Nephron progenitor cell (in vitro differentiated cells): Measurements from ENCODE around the gene ABHD15.

Experiments
- DNase-seq: peaks from one replicate; pipeline ENCODE4 v3.0.0; 2021
- H3K27ac Mint-ChIP-seq: 2 replicates; pipeline ENCODE4 v1.8.0; 2021; ENCODE audit warnings: mild to moderate bottlenecking, moderate library complexity, mixed read lengths
- H3K27me3 Mint-ChIP-seq: 2 replicates; pipeline ENCODE4 v1.8.0; 2021; ENCODE audit warnings: mild to moderate bottlenecking, low read depth, mixed read lengths; ENCODE audit not compliant: poor library complexity
- H3K36me3 Mint-ChIP-seq: 2 replicates; pipeline ENCODE4 v1.8.0; 2021; ENCODE audit warnings: low read depth, mixed read lengths
- H3K4me1 Mint-ChIP-seq: 2 replicates; pipeline ENCODE4 v1.8.0; 2021; ENCODE audit warnings: mixed read lengths
- H3K4me3 Mint-ChIP-seq: 2 replicates; pipeline ENCODE4 v1.8.0; 2021; ENCODE audit warnings: mild to moderate bottlenecking, moderate library complexity, mixed read lengths
- H3K9me3 Mint-ChIP-seq: 2 replicates; pipeline ENCODE4 v1.8.0; 2021; ENCODE audit warnings: mild to moderate bottlenecking, moderate library complexity, mixed read lengths
- CTCF ChIP-seq: fragments of 200-600 bp; sonication (generic); IDR thresholded peaks from 2 replicates; pipeline ENCODE4 v1.5.0; 2021; ENCODE audit warnings: antibody characterized with exemption

ABHD15 gene

GRCh38 chr17:29571883-29572681 lies 5.2 kb upstream of the ABHD15 start:
- Mint-ChIP-seq H3K9me3 (no peaks in the 10 kb centered on the region), H3K4me3 (no peak overlapping the region), H3K4me1 (peaks cover 31% of the 10 kb centered on the region), H3K36me3 (peaks cover 7% of the 10 kb centered on the region), H3K27ac (no peak overlapping the region), H3K27me3 (peaks cover 20% of the 10 kb centered on the region)
- no peak for TF ChIP-seq CTCF
- DNase-seq, result no peak

GRCh38 chr17:29571486-29571882 lies 4.6 kb upstream of the ABHD15 start:
- peaks cover 25% of the 10 kb centered on the region for H3K27me3 Mint-ChIP-seq
- DNase-seq, result no peak
- H3K4me1 Mint-ChIP-seq, result peaks cover 31% of the 10 kb centered on the region
- TF ChIP-seq CTCF, result no peak
- peaks cover 7% of the 10 kb centered on the region for H3K36me3 Mint-ChIP-seq
- H3K4me3 Mint-ChIP-seq, result no peak overlapping the region
- no peak overlapping the region for H3K27ac Mint-ChIP-seq
- no peaks in the 10 kb centered on the region for H3K9me3 Mint-ChIP-seq

- no peak for DNase-seq
- Mint-ChIP-seq H3K4me1 (peaks cover 36% of the 10 kb centered on the region), H3K27ac (no peak overlapping the region), H3K36me3 (peaks cover 7% of the 10 kb centered on the region), H3K9me3 (no peaks in the 10 kb centered on the region), H3K4me3 (peak overlapping the region; percentile 45), H3K27me3 (peaks cover 35% of the 10 kb centered on the region)
- no peak for TF ChIP-seq CTCF
Observed at GRCh38 chr17:29570521-29570920, 3.7 kb upstream of the ABHD15 start.

GRCh38 chr17:29569245-29569950 lies 2.6 kb upstream of the ABHD15 start:
- DNase-seq, result peak; percentile 17
- no peak for TF ChIP-seq CTCF

GRCh38 chr17:29568331-29569244 lies 1.8 kb upstream of the ABHD15 start, which contains the start of gene TP53I13:
Gene TP53I13 (plus strand): TSS chr17:29568701. CDS start chr17:29568759, 58 bp downstream.
- Mint-ChIP-seq H3K27ac (no peak within 1 kb of the TSS), H3K27me3 (peaks cover 54% of the 10 kb centered on the region), H3K36me3 (peaks cover 7% of the 10 kb centered on the region), H3K4me1 (peaks cover 31% of the 10 kb centered on the region), H3K9me3 (no peaks in the 10 kb centered on the region), H3K4me3 (peak within 1 kb of the TSS; percentile 93)
- peak; percentile 91 for DNase-seq
- TF ChIP-seq CTCF, result no peak

More at GRCh38 chr17:29569245-29569950, 2.6 kb upstream of the ABHD15 start:
- H3K36me3 Mint-ChIP-seq, result peaks cover 7% of the 10 kb centered on the region
- H3K9me3 Mint-ChIP-seq, result no peaks in the 10 kb centered on the region
- H3K4me3 Mint-ChIP-seq, result peak overlapping the region; percentile 93
- H3K4me1 Mint-ChIP-seq, result peaks cover 31% of the 10 kb centered on the region
- peaks cover 46% of the 10 kb centered on the region for H3K27me3 Mint-ChIP-seq
- no peak overlapping the region for H3K27ac Mint-ChIP-seq
